ENCODE results near the gene NAALADL2. TPM values are rescaled to one million over a fixed set of nuclear protein-coding genes. Genes with fewer than 3 reads are reported as not detected.

Gene NAALADL2
- total and polyA plus RNA-seq, 7 donors, result 0.56 to 3.3 (median 1.6) TPM

DNA sequence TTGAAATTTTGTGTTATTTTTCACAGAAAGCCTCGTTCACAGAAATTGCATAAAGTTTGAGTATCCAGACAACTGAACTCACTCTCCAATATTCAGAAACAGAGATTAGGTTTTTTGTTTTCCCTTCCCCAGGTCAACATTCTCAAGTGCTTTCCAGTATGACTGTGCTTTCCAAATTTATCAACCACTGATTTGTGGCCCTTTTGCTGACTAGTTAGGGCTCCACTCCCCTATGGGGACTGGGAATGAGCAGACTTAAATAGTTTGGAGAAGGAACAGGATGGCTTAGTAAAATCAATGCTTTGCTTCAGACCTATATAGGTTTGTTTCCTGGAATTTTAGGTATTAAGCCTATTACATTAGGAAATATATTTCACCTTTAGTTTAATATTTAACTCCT lies 38.2 kb upstream of the NAALADL2 start:
- Histone ChIP-seq H3K9me3 (no peaks in the 10 kb centered on the region), H3K4me3 (no peak overlapping the region), H3K27ac (no peak overlapping the region), H3K27me3 (ENCODE audit: insufficient read depth in 3 of 3, low read length in 2 of 3) (no peaks in the 10 kb centered on the region), H3K4me1 (no peaks in the 10 kb centered on the region), H3K36me3 (ENCODE audit: insufficient read depth in 1 of 2, low read depth in 1 of 2) (no peaks in the 10 kb centered on the region)
- DNase-seq, result no peak
- TF ChIP-seq, protein P1, sequence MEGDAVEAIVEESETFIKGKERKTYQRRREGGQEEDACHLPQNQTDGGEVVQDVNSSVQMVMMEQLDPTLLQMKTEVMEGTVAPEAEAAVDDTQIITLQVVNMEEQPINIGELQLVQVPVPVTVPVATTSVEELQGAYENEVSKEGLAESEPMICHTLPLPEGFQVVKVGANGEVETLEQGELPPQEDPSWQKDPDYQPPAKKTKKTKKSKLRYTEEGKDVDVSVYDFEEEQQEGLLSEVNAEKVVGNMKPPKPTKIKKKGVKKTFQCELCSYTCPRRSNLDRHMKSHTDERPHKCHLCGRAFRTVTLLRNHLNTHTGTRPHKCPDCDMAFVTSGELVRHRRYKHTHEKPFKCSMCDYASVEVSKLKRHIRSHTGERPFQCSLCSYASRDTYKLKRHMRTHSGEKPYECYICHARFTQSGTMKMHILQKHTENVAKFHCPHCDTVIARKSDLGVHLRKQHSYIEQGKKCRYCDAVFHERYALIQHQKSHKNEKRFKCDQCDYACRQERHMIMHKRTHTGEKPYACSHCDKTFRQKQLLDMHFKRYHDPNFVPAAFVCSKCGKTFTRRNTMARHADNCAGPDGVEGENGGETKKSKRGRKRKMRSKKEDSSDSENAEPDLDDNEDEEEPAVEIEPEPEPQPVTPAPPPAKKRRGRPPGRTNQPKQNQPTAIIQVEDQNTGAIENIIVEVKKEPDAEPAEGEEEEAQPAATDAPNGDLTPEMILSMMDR (IDR thresholded peaks at IDR 0.05), result no peak
- WGBS, 3 donors, result 85 to 97% (median 93%) methylated on average over 1 of the region's 1 CpG
- ATAC-seq, result no peak
- intact Hi-C loops (cut with DNase I), result no loop called here

DNA sequence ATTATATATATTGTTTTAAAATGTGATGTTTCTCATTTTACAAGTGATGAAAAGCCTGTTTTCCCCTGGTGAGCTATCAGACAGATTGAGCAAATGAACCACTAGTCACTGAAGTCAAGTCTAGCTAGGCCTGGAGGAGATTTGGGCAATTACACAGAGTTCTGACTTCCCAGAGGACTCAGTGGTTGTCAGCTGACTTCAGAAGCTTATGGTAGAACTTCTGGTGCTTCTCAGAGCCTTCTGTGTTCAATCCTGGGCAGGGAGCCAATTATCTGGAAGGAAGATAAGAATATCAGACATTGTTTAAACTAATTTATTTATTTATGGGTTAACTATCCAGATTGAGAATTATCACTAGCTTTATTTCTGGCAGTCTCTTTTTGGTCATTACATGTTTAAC lies 37.7 kb upstream of the NAALADL2 start:
- ATAC-seq, result no peak
- Histone ChIP-seq H3K4me1 (no peaks in the 10 kb centered on the region), H3K36me3 (ENCODE audit: insufficient read depth in 1 of 2, low read depth in 1 of 2) (no peaks in the 10 kb centered on the region), H3K4me3 (no peak overlapping the region), H3K27ac (no peak overlapping the region), H3K27me3 (ENCODE audit: insufficient read depth in 3 of 3, low read length in 2 of 3) (no peaks in the 10 kb centered on the region), H3K9me3 (no peaks in the 10 kb centered on the region)
- intact Hi-C loops (cut with DNase I), result no loop called here
- TF ChIP-seq, protein P1 (IDR thresholded peaks at IDR 0.05), result no peak
- DNase-seq, result no peak

DNA sequence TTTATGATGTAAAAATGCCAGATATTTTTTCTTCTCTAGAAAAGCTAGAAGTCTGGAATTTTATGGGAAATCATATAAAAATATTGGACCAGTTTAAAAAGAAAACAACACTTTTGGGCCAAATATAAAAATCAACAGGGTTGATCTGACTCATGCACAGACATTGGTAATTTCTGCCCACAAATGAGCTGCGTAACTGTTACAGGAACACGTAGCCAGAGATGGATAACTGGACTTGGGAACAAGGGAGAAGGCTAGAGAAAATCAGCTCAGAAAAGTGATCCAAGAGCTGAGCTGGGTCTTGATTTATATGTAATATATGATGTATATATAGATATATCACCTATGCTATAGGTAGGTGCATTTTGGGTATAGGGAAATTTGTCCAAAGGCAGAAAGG lies 36.8 kb upstream of the NAALADL2 start:
- TF ChIP-seq, protein P1 (IDR thresholded peaks at IDR 0.05), result no peak
- Histone ChIP-seq H3K9me3 (no peaks in the 10 kb centered on the region), H3K27me3 (ENCODE audit: insufficient read depth in 3 of 3, low read length in 2 of 3) (no peaks in the 10 kb centered on the region), H3K36me3 (ENCODE audit: insufficient read depth in 1 of 2, low read depth in 1 of 2) (no peaks in the 10 kb centered on the region), H3K4me3 (no peak overlapping the region), H3K27ac (no peak overlapping the region), H3K4me1 (no peaks in the 10 kb centered on the region)
- 83 to 88% (median 87%) methylated on average over 2 of the region's 2 CpGs for WGBS, 3 donors
- ATAC-seq (no peak), DNase-seq (no peak)
- intact Hi-C loops (cut with DNase I), result no loop called here

DNA sequence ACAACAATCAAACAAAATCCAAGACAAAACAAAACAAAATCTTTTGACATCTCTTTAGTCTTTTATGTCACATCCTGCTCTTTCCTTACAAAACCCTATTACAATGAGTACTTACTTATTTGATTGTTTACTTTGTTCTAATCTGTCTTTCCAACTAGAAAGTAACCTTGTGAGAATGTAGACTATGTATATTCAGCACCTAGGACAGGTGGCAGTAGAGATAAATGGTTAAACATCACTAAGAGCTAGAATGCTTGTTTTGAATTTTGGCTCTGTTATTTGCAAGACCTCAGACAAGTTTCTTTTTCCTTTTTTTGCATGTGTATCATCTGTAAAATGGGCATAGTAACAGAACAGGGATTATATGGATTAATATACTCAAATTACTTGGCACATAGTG lies 33.1 kb upstream of the NAALADL2 start:
- DNase-seq (no peak), ATAC-seq (no peak)
- Histone ChIP-seq H3K4me3 (no peak overlapping the region), H3K4me1 (no peaks in the 10 kb centered on the region), H3K36me3 (ENCODE audit: insufficient read depth in 1 of 2, low read depth in 1 of 2) (no peaks in the 10 kb centered on the region), H3K27me3 (ENCODE audit: insufficient read depth in 3 of 3, low read length in 2 of 3) (no peaks in the 10 kb centered on the region), H3K27ac (no peak overlapping the region), H3K9me3 (no peaks in the 10 kb centered on the region)
- TF ChIP-seq, protein P1 (IDR thresholded peaks at IDR 0.05), result no peak
- intact Hi-C loops (cut with DNase I), result no loop called here

DNA sequence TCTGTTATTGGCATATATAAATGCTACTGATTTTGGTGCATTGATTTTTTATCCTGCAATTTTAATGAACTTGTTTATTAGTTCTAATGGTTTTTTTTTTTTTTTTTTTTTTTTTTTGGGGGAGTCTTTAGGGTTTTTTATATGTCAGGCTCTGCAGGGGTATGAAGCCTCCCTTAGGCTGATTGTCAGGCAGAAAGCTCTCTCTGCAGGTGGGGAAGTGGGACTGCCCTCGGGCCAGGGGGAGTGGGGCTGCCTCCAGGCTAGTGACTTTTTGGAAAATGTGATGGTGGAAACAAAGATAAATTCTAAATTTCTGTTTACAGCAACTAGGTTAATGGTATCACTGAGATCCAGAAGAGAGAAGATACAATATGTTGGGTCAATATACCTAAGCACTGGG lies 14.4 kb upstream of the NAALADL2 start:
- intact Hi-C loops (cut with DNase I), result no loop called here
- Histone ChIP-seq H3K27ac (no peak overlapping the region), H3K27me3 (ENCODE audit: insufficient read depth in 3 of 3, low read length in 2 of 3) (no peaks in the 10 kb centered on the region), H3K4me1 (no peaks in the 10 kb centered on the region), H3K36me3 (ENCODE audit: insufficient read depth in 1 of 2, low read depth in 1 of 2) (no peaks in the 10 kb centered on the region), H3K9me3 (no peaks in the 10 kb centered on the region), H3K4me3 (no peak overlapping the region)
- WGBS, 3 donors, result 54 to 82% (median 60%) methylated on average over 1 of the region's 1 CpG
- DNase-seq (no peak), ATAC-seq (no peak)
- TF ChIP-seq, protein P1 (IDR thresholded peaks at IDR 0.05), result no peak

Measured in psoas muscle (tissue), 8 donors.